K562 (cell line): ENCODE results near the gene ARHGDIA. TPM values are rescaled to one million over a fixed set of nuclear protein-coding genes. Genes with fewer than 3 reads are reported as not detected.

Experiments used
- CBX2 ChIP-seq: fragments of 200-600 bp; sonication (generic); IDR thresholded peaks from one replicate; pipeline ENCODE4 v1.6.1; 2012; ENCODE audit warnings: mild to moderate bottlenecking, low read length, inconsistent platforms; ENCODE audit not compliant: insufficient read depth, poor library complexity, severe bottlenecking
- CREM ChIP-seq: IDR thresholded peaks from 2 replicates; pipeline ENCODE4 v1.6.1; 2014; ENCODE audit warnings: antibody characterized with exemption, low read depth
- FOXO4 ChIP-seq: fragments of 450-650 bp; formaldehyde crosslinking; IDR thresholded peaks from 2 replicates; pipeline ENCODE4 v1.4.0; 2020; ENCODE audit warnings: mild to moderate bottlenecking, moderate library complexity
- GATAD2B ChIP-seq: fragments of 450-650 bp; IDR thresholded peaks from 2 replicates; pipeline ENCODE4 v1.6.1; 2017; ENCODE audit warnings: mild to moderate bottlenecking, borderline replicate concordance
- LCOR ChIP-seq: sonication (generic); formaldehyde crosslinking; IDR thresholded peaks from 2 replicates; pipeline ENCODE4 v1.8.0; 2022; ENCODE audit warnings: mild to moderate bottlenecking, missing genetic modification reagents
- MTA3 ChIP-seq: fragments of 450-650 bp; formaldehyde crosslinking; IDR thresholded peaks from 2 replicates; pipeline ENCODE4 v1.6.1; 2017; ENCODE audit warnings: mild to moderate bottlenecking, borderline replicate concordance
- MYBL2 ChIP-seq, 2 experiments: fragments of 450-650 bp in 1 of 2; sonication (generic) in 1 of 2; formaldehyde crosslinking in 1 of 2; IDR thresholded peaks; 2 replicates each; pipeline versions ENCODE4 v1.6.1 to v1.8.1; 2017 to 2022; ENCODE audit warnings: borderline replicate concordance in 1 of 2, inconsistent platforms in 1 of 2, low read depth in 1 of 2, mild to moderate bottlenecking in 1 of 2, missing genetic modification reagents in 1 of 2, moderate library complexity in 1 of 2
- MYNN ChIP-seq, 2 experiments: sonication (generic); formaldehyde crosslinking in 1 of 2; IDR thresholded peaks; 2 replicates each; pipeline versions ENCODE4 v1.5.0 to v1.6.1; 2016 to 2020; ENCODE audit warnings: antibody characterized with exemption in 1 of 2, missing genetic modification reagents in 1 of 2
- PML ChIP-seq: IDR thresholded peaks from 2 replicates; pipeline ENCODE4 v1.6.1; 2012; ENCODE audit warnings: low read length, inconsistent platforms
- PRMT5 ChIP-seq: sonication (generic); formaldehyde crosslinking; IDR thresholded peaks from 2 replicates; pipeline ENCODE4 v1.5.0; 2020; ENCODE audit warnings: missing genetic modification reagents
- RBFOX2 ChIP-seq: fragments of 200-400 bp; formaldehyde crosslinking; IDR thresholded peaks from 2 replicates; pipeline ENCODE4 v1.6.1; 2017; ENCODE audit warnings: low read depth, mild to moderate bottlenecking, low read length, moderate library complexity
- SRSF3 ChIP-seq: fragments of 200-400 bp; formaldehyde crosslinking; IDR thresholded peaks from 2 replicates; pipeline ENCODE4 v1.6.1; 2016; ENCODE audit warnings: mild to moderate bottlenecking, low read length, moderate library complexity; ENCODE audit not compliant: insufficient read depth
- ZNF143 ChIP-seq: sonication (generic); formaldehyde crosslinking; IDR thresholded peaks from 2 replicates; pipeline ENCODE4 v1.9.0; 2022; ENCODE audit warnings: mild to moderate bottlenecking, missing genetic modification reagents
- ZNF384 ChIP-seq: IDR thresholded peaks from 2 replicates; pipeline ENCODE4 v1.6.1; 2012; ENCODE audit warnings: low read depth, low read length, improper control_type of control experiment
- ZNF644 ChIP-seq: fragments of 200-800 bp; sonication (Bioruptor generic); IDR thresholded peaks from 2 replicates; pipeline ENCODE4 v1.6.1; 2016; ENCODE audit warnings: low read depth, missing genetic modification characterization, missing compliant biosample characterization
- polyA plus RNA-seq, 8 experiments: library from polyadenylated mRNA; depleted of rRNA in 4 of 8; stranded (reverse) in 5 of 8; unstranded in 3 of 8; fragments of >200 nt; fragmentation: Nextera tagmentation in 2 of 8; fragmentation: Illumina TruSeq in 1 of 8; extraction: Ambion mirVana in 2 of 8; extraction: Trizol in 1 of 8; gene quantifications; 2 replicates each; pipeline versions ENCODE4 v1.2.1 to v1.2.3, GENCODE V29; 2011 to 2014; ENCODE audit warnings: inconsistent platforms in 1 of 8, missing spikeins in 1 of 8
- total RNA-seq, 7 experiments: library from RNA; depleted of rRNA in 6 of 7; stranded (reverse); fragments of >200 nt in 6 of 7; fragmentation: Illumina TruSeq in 2 of 7; extraction: Trizol in 2 of 7; gene quantifications; 2 replicates each; pipeline versions ENCODE4 v1.2.1 to v1.2.3, GENCODE V29; 2011 to 2021; ENCODE audit warnings: low replicate concordance in 1 of 7
- TF ChIP-seq, protein P1 (sequence below): fragments of 250-450 bp; sonication (Bioruptor Pico); IDR thresholded peaks from 2 replicates; pipeline ENCODE4 v1.6.1; 2021; ENCODE audit warnings: mild to moderate bottlenecking
- TF ChIP-seq, protein P2 (sequence below), 3 experiments: fragments of 200-800 bp in 1 of 3; fragments of 250-450 bp in 1 of 3; fragments of 450-650 bp in 1 of 3; sonication (Bioruptor Pico) in 1 of 3; sonication (Bioruptor generic) in 1 of 3; formaldehyde crosslinking in 1 of 3; IDR thresholded peaks; 2 replicates each; pipeline versions ENCODE4 v1.6.1 to v1.8.0; 2016 to 2022; ENCODE audit warnings: mild to moderate bottlenecking in 2 of 3, missing genetic modification characterization in 2 of 3, missing compliant biosample characterization in 1 of 3, moderate library complexity in 1 of 3
- TF ChIP-seq, protein P3 (sequence below), 2 experiments: IDR thresholded peaks; 2 replicates each; pipeline ENCODE4 v1.6.1; 2012; ENCODE audit warnings: improper control_type of control experiment in 2 of 2, low read depth in 2 of 2, low read length in 2 of 2, borderline replicate concordance in 1 of 2

ARHGDIA gene
- total and polyA plus RNA-seq, 9 of the 15 experiments (the other 6 are each of a cell fraction or from before 2014, with no cell fraction given) = 9.6 to 340 (median 97.6) TPM

DNA sequence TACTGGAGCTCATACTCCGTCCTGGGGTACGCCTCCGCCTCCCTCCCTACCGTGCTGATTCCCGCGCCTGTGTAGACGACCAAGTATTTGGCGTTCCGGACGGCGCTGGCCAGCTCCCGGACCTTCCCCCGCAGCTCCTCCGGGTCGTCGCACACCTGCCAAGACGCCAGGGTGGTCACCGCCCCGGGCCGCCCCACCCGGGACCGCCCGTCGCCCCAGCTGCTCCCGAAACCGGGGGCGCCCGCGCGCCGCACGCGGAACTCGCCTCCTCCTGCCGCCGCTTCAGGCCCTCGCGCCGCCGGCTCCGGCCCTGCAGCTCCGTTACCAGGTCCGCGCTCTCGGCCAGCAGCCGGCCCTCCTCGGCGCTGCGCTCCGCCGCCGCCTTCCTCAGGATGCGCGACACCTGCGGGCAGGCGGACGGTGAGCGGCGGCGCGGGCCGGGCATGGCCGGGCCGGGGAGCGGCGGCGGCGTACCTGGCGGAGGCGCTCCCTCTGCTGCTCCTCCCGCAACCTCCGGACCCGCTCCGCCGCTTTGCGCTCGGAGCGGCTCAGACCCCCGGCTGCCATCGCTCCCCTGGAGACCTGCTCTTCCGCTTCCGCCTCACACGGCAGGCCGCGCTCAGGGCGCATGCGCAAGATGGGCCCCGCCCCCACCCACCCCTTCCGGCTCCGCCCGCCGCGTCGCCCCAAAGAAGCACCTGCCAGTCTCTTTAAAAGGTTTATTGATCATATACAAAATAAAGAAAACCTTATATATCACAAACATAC lies 46.6 kb upstream of the ARHGDIA start, which contains the start of gene SIRT7 (continued):
- no peak for TF ChIP-seq FOXO4
- TF ChIP-seq, protein P1, sequence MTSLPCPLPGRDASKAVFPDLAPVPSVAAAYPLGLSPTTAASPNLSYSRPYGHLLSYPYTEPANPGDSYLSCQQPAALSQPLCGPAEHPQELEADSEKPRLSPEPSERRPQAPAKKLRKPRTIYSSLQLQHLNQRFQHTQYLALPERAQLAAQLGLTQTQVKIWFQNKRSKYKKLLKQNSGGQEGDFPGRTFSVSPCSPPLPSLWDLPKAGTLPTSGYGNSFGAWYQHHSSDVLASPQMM (CRISPR knock-in tag) = no peak
- TF ChIP-seq MYBL2 (IDR thresholded peaks at IDR 0.05; ENCODE audit: low read depth) = no peak
- no peak for TF ChIP-seq MYBL2 (CRISPR knock-in tag; IDR thresholded peaks at IDR 0.05; ENCODE audit: borderline replicate concordance)
- no peak for TF ChIP-seq LCOR (CRISPR knock-in tag)
- no peak for TF ChIP-seq SRSF3
- no peak for TF ChIP-seq CREM
- TF ChIP-seq, protein P2, sequence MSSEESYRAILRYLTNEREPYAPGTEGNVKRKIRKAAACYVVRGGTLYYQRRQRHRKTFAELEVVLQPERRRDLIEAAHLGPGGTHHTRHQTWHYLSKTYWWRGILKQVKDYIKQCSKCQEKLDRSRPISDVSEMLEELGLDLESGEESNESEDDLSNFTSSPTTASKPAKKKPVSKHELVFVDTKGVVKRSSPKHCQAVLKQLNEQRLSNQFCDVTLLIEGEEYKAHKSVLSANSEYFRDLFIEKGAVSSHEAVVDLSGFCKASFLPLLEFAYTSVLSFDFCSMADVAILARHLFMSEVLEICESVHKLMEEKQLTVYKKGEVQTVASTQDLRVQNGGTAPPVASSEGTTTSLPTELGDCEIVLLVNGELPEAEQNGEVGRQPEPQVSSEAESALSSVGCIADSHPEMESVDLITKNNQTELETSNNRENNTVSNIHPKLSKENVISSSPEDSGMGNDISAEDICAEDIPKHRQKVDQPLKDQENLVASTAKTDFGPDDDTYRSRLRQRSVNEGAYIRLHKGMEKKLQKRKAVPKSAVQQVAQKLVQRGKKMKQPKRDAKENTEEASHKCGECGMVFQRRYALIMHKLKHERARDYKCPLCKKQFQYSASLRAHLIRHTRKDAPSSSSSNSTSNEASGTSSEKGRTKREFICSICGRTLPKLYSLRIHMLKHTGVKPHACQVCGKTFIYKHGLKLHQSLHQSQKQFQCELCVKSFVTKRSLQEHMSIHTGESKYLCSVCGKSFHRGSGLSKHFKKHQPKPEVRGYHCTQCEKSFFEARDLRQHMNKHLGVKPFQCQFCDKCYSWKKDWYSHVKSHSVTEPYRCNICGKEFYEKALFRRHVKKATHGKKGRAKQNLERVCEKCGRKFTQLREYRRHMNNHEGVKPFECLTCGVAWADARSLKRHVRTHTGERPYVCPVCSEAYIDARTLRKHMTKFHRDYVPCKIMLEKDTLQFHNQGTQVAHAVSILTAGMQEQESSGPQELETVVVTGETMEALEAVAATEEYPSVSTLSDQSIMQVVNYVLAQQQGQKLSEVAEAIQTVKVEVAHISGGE (CRISPR knock-in tag; IDR thresholded peaks at IDR 0.05) = peak in 2 of 3 experiments; percentile 35 to 39; a peak in 1 of 6 replicates
- TF ChIP-seq CBX2 = no peak
- no peak for TF ChIP-seq ZNF384
- peak; percentile 36; the same call in 1 of the 2 replicates for TF ChIP-seq MTA3
- 0 out of 2 replicates have a peak, but pooled peaks have one; percentile 31 for TF ChIP-seq PML
- 0 out of 2 replicates have a peak, but pooled peaks have one; percentile 43 for TF ChIP-seq MYNN (IDR thresholded peaks at IDR 0.05)
- no peak for TF ChIP-seq MYNN (CRISPR knock-in tag; IDR thresholded peaks at IDR 0.05)
- TF ChIP-seq ZNF143 (CRISPR knock-in tag) = no peak
- peak; percentile 75 for TF ChIP-seq RBFOX2
- peak; percentile 88 for TF ChIP-seq GATAD2B
- no peak for TF ChIP-seq ZNF644 (tag)
- TF ChIP-seq, protein P3, sequence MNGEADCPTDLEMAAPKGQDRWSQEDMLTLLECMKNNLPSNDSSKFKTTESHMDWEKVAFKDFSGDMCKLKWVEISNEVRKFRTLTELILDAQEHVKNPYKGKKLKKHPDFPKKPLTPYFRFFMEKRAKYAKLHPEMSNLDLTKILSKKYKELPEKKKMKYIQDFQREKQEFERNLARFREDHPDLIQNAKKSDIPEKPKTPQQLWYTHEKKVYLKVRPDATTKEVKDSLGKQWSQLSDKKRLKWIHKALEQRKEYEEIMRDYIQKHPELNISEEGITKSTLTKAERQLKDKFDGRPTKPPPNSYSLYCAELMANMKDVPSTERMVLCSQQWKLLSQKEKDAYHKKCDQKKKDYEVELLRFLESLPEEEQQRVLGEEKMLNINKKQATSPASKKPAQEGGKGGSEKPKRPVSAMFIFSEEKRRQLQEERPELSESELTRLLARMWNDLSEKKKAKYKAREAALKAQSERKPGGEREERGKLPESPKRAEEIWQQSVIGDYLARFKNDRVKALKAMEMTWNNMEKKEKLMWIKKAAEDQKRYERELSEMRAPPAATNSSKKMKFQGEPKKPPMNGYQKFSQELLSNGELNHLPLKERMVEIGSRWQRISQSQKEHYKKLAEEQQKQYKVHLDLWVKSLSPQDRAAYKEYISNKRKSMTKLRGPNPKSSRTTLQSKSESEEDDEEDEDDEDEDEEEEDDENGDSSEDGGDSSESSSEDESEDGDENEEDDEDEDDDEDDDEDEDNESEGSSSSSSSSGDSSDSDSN (IDR thresholded peaks at IDR 0.05; ENCODE audit: borderline replicate concordance in 1 of 2, low read depth in 2 of 2, low read length in 2 of 2) = peak in 1 of 2 experiments; percentile 71; a peak in 2 of 4 replicates
- TF ChIP-seq PRMT5 (CRISPR knock-in tag) = no peak
